Epithelial cell of prostate (primary cell): ENCODE measurements around the gene IGF2BP3.

Experiments
- DNase-seq: peaks from one replicate; pipeline ENCODE4 v3.0.0-alpha.2; 2011; ENCODE audit warnings: low read depth, low spot score
- H3K27ac ChIP-seq: fragments of 450-650 bp; 2 replicates; pipeline ENCODE4 v1.5.1; 2017; ENCODE audit warnings: mild to moderate bottlenecking

The IGF2BP3 gene

DNA sequence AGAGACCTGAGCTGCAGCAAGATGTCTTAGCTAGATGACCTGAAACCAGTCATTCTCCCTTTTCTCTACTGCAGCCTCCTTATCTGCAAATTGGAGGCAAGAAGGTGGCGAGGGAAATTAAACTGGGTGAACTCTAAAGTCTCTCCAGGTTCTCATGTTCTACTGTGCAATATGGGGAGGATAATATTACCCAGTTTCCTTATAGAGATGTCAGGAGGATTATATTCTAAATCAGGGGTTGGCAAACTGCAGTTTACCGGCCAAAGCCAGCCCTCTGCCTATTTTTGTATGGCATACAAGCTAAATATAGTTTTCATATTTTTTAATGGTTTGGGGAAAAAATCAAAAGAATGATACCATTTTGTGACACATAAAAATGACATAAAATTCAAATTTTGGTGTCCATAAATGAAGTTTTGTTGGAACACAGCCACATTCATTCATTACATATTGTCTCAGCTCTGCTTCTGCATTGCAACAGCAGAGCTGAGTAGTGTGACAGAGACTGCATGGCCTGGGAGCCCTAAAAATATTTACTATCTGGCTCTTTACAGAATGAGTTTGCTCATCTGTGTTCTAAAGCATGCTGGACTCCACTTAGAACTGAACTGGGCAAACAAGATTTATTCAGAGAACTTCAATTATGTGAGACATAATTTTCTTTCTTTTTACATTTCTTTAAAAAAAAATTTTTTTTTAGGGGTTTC, 190.3 kb downstream of the IGF2BP3 start:
- no peak for DNase-seq

GRCh38 chr7:23277359-23277989, 192.8 kb downstream of the IGF2BP3 start:
- H3K27ac ChIP-seq, result no peak overlapping the region
- no peak for DNase-seq

More for the DNA sequence above, 190.3 kb downstream of the IGF2BP3 start:
- no peak overlapping the region for H3K27ac ChIP-seq

DNA sequence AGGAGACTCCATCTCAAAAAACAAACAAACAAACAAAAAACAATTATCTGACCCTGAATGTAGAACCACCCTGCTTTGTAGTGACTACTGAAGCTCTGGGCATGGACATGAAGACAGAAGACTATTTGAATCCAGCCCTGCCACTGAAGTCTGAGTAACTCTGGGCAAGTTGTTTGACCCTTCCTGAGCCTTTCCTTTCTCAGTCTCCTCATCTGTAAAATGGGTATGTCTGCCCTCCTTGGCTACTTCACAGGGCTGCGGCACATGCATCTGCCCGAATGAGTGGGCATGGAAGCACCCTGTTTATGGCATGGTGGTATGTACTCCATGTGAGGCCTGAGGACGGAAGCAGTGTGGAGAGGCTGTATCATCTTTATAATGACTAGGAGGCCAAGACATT, 193.3 kb downstream of the IGF2BP3 start:
- DNase-seq, result no peak
- no peak overlapping the region for H3K27ac ChIP-seq

DNA sequence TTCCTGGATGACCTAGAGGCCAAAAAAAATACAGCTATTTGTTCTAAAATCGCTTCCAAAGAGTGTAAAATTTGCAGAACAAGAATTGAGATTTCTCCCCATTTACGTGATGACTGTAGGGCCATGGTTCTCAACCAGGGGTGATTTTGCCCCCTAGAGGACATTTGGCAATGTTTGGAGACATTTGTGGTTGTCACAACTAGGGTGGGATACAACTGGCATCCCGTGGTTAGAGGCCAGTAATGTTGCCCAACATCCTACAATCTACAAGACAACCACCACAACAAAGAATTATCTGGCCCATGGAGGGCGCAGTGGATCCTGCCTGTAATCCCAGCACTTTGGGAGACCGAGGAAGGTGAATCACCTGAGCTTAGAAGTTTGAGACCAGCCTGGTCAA, 193.9 kb downstream of the IGF2BP3 start:
- no peak for DNase-seq
- no peak overlapping the region for H3K27ac ChIP-seq

DNA sequence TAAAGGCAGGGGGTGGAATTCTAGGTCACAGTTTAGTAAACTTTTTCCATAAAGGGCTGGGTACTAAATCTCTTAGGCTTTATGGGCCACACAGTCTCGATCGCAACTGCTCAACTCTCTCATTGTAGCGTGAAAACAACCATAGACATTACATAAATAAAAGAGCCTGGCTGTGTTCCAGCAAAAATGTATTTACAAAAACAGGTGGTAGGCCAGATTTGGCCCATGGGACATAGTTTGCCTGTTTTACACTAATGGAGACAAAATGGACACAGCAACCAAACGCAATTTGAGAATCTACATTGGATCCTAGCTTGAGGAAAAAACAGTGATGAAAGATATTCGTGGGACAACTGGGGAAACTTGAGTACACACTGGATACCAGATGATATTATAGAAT, 194.4 kb downstream of the IGF2BP3 start:
- no peak overlapping the region for H3K27ac ChIP-seq
- DNase-seq, result no peak

- peak overlapping the region; percentile 26 for H3K27ac ChIP-seq
- peak; percentile 83 for DNase-seq
Measured at GRCh38 chr7:23273141-23273599, 197.1 kb downstream of the IGF2BP3 start.

DNA sequence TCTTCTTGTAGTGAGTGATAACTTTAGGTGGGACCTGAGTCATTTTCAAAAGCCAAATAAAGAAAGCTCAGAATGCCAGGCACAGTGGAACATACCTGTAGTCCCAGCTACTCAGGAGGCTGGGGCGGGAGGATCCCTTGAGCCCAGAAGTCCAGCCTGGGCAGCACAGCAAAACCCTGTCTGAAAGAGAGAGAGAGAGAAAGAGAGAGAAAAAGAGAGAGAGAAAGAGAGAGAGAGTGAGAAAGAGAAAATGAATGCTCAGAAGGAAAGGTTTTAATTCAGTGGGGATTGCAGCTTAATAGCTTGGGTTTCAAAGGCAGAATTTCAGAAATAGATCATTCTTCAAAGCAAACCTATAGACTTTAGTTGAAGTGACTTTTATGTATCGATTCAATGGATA, 198.0 kb downstream of the IGF2BP3 start:
- DNase-seq, result no peak
- no peak overlapping the region for H3K27ac ChIP-seq

DNA sequence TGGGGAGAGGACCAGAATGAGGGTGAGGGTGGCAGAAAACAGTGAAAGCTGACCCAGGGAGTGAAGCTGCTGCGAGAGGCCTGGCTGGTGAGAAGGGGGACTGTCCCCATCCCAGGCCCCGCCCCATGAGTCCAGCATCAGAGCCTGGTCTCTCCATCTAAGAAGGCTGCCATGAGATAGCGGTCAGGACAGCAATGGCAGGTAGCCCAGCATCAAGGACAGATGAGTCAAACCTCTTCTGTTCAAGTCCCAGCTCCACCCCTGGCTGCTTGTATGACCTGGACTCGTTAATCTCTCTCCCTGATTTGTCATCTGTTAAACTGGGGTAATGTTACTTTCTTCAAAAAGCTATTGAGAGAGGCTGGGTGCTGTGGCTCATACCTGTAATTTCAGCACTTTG, 201.5 kb downstream of the IGF2BP3 start:
- peak; percentile 33 for DNase-seq
- H3K27ac ChIP-seq, result no peak overlapping the region

DNA sequence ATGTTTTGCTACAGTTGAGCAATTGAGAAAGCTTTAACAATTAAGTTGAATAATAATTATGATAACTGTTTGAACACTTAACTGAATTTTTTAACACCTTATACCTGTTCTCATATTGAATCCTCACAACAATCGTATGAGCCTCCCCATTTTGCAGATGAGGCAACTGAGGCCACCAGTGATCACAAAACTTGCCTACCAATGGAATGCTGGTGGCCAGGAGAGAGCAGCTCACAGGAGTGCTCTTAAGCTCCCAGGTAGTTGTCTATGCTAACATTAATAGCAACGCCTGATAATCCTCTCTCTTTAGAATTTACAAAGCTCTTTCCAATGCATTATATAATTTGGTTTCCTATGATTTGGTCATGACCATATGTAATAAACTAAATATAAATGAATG, 202.1 kb downstream of the IGF2BP3 start:
- no peak overlapping the region for H3K27ac ChIP-seq

GRCh38 chr7:23267357-23267756, 202.9 kb downstream of the IGF2BP3 start:
- no peak for DNase-seq
- no peak overlapping the region for H3K27ac ChIP-seq

More for the DNA sequence above, 202.1 kb downstream of the IGF2BP3 start:
- no peak for DNase-seq

DNA sequence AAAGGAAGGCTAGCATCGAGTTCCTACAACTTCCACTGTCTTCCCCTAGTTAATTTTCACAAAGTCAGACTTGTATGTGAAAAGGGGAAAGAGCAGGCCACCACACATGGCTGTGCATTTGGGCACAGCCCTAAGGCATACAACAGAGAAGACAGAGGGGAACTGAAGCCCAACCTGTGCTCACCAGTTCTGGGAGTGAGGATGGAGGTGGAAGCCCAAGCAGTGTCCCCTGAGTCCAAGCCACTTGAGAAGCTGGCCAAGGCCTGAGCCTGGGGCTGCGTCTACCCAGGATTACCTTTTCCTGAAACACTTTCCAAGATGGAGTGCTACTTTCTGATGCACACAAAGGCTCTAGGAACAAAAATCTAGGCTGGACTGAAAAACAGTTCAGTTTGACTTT, 203.4 kb downstream of the IGF2BP3 start:
- no peak for DNase-seq
- no peak overlapping the region for H3K27ac ChIP-seq

DNA sequence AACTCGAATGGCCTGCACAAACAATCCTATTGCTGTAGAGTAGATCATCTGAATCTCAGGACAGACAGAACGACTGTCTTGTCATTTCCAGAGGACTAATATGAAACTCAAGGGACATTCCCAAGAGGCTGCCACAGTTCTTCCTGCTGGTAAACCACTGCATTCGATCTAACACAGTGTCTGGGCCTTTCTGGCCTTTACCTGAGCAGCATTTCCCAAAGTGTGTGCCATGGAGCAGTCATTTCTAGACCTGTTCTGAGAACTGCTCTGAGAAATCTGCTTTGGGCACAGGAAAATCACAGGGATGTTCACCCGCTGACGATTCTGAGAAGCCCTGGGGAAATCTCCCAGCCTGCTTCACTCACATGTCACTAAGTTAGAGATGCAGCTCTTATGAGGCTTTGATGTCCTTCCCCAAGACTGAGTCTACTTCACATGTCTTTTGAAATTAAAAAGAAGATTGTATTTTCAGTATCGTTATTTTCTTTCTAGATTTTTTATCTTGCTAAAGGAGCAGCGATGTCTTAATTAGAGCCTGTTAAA, 205.3 kb downstream of the IGF2BP3 start:
- DNase-seq, result no peak
- H3K27ac ChIP-seq, result no peak overlapping the region

DNA sequence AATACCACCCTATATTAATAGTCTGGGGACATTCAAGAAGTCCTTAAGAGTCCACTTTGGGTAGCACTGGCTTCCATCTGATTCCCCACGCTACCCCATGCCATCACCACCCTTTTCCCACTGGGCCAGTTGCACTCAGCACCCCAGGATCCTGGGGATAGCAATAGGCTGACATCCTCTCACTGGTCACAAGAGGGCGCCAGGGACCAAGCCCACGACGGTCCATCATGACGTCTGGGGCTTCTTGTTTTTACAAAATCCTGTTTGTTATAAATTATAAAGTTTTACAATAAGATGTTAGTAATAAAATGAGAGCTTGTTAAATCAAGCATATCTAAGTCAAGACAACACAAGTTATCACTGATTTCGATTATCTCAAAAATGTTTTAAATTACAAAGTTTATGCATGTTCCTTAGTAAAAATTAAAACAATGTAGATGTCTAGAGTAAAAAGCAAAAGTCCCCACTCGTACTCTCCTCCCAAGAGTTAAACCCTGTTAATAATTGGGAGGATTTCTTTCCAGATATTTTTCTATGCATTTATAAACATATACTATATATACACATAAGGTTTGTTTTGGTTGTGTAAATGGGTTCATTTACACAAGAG, 208.3 kb downstream of the IGF2BP3 start:
- DNase-seq, result no peak
- H3K27ac ChIP-seq, result no peak overlapping the region

DNA sequence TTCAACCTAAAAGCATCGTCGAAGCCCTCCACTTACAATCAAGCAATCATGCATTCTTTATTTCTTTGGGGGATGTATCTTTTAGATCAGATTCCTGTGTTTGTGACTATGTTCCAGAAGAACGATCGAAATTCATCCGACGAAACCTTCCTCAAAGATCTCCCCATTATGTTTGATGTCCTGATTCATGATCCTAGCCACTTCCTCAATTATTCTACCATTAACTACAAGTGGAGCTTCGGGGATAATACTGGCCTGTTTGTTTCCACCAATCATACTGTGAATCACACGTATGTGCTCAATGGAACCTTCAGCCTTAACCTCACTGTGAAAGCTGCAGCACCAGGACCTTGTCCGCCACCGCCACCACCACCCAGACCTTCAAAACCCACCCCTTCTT, 209.9 kb downstream of the IGF2BP3 start:
- DNase-seq, result no peak
- H3K27ac ChIP-seq, result no peak overlapping the region
